HEK293 (cell line): ENCODE results near the gene CADPS2.

Experiments
- CTCF ChIP-seq: fragments of 450-650 bp; formaldehyde crosslinking; IDR thresholded peaks from 2 replicates; pipeline ENCODE4 v1.5.1; 2016; ENCODE audit warnings: missing biosample characterization, missing genetic modification characterization
- REST ChIP-seq: fragments of 450-650 bp; formaldehyde crosslinking; IDR thresholded peaks from 2 replicates; pipeline ENCODE4 v1.5.1; 2016; ENCODE audit warnings: missing biosample characterization, missing genetic modification characterization
- ZNF121 ChIP-seq: fragments of 450-650 bp; formaldehyde crosslinking; IDR thresholded peaks from 2 replicates; pipeline ENCODE4 v1.5.1; 2016; ENCODE audit warnings: missing biosample characterization, missing genetic modification characterization
- ZNF16 ChIP-seq: fragments of 450-650 bp; formaldehyde crosslinking; IDR thresholded peaks from 2 replicates; pipeline ENCODE4 v1.5.1; 2016; ENCODE audit warnings: low read depth, missing biosample characterization, missing genetic modification characterization
- ZNF248 ChIP-seq: fragments of 450-650 bp; formaldehyde crosslinking; IDR thresholded peaks from 2 replicates; pipeline ENCODE4 v1.5.1; 2017; ENCODE audit warnings: missing biosample characterization, missing genetic modification characterization
- ZNF416 ChIP-seq: fragments of 450-650 bp; formaldehyde crosslinking; IDR thresholded peaks from 2 replicates; pipeline ENCODE4 v1.5.1; 2016; ENCODE audit warnings: missing biosample characterization, missing genetic modification characterization
- ZNF473 ChIP-seq: fragments of 450-650 bp; formaldehyde crosslinking; IDR thresholded peaks from 2 replicates; pipeline ENCODE4 v1.5.1; 2017; ENCODE audit warnings: missing biosample characterization, missing genetic modification characterization
- ZNF548 ChIP-seq: fragments of 450-650 bp; formaldehyde crosslinking; IDR thresholded peaks from 2 replicates; pipeline ENCODE4 v1.5.1; 2016; ENCODE audit warnings: missing biosample characterization, missing genetic modification characterization
- ZSCAN30 ChIP-seq: fragments of 450-650 bp; IDR thresholded peaks from 2 replicates; pipeline ENCODE4 v1.5.1; 2018; ENCODE audit warnings: missing biosample characterization, mild to moderate bottlenecking, missing genetic modification characterization, moderate library complexity

GRCh38 chr7:122883049-122883680 lies 3.1 kb downstream of the CADPS2 start:
- TF ChIP-seq ZNF248 (no peak), CTCF (no peak), ZNF121 (no peak), ZNF548 (tag by site-specific recombination) (no peak), ZNF416 (tag by site-specific recombination) (no peak), ZNF16 (tag by site-specific recombination) (no peak), REST (tag by site-specific recombination) (no peak), ZSCAN30 (peak; percentile 9; the same call in 1 of the 2 replicates), ZNF473 (tag by site-specific recombination) (no peak)
